ENCODE data around the gene FCN2.

FCN2 gene

DNA sequence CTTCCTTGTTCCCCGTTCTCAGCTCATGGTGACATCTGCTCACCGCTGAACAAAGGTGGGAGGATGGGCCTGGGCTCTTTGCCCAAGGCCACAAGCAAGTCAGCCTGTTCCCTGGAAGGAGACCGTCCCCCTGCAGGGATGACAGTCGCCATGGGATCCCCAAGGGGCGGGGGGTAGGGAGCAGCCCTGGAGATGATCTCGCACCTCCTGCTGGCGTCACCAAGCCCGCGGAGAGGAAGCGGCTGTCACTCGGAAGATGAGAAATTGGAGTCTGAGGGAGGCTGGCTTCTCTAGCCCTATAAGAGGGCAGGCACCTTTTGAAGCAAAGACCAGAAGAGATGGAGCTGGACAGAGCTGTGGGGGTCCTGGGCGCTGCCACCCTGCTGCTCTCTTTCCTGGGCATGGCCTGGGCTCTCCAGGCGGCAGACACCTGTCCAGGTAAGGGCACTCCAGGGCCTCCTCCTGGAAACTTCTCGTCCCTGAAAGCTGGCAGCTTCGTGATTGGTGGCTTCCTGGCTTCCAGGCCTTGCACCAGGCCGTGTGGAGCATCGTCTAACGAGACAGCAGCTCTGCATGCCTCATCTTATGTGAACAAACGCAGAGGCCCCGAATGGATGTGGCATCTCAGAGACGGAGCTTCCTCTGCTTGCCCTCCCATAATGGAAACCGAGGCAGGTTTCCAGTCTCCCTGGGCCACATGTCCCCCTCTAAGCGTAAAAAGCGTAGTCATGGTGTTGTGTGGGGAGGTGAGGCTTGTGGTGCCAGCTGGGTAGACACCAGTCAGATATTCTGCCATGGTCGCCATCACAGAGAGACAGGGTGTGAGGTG, at the start of gene FCN2:
Gene FCN2 (plus strand): TSS at position 327 of the 829 bp plus-strand sequence. CDS start 12 bp downstream, at position 339.
- DNase-seq (ENCODE audit: low spot score): no peak

DNA sequence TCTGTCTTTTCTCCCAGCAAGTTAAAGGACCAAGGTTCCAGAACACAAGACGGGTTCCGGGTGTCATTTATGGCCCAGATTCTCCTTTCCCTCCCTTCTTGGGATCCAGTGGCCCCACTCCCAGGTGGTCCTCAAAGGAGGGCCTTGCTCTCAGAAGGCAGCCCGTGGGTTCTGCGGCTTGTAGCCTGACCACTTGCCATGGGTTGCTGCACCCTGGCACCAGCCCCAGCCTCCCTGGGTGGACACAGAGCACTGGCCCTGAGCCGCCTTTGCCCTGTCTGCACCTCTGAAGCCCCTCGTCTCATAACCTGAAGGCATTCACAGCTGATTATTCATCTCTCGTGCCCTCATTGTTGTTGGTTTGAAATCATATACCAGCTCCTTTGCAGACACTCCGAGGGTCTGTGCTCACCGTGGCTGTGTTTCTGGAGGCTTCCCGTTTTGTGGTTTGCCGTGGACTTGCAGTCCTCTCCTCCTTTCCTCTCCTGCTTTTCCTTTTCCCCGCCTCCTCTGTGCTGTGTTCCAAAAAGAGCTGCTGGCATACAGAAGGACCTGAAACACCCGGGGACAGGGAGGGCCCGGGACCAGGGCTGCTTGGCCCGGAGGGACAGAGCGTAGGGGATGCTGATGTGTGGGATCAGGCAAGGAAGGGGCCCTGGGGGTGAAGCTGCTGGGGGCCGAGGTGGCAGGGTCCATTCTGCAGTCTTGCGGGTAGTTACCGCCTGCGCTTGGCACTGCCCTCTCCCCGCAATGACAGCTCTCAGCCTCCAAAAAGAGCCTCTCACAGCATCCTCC, 49.5 kb upstream of the FCN2 start:
- DNase-seq (ENCODE audit: low spot score): no peak

DNA sequence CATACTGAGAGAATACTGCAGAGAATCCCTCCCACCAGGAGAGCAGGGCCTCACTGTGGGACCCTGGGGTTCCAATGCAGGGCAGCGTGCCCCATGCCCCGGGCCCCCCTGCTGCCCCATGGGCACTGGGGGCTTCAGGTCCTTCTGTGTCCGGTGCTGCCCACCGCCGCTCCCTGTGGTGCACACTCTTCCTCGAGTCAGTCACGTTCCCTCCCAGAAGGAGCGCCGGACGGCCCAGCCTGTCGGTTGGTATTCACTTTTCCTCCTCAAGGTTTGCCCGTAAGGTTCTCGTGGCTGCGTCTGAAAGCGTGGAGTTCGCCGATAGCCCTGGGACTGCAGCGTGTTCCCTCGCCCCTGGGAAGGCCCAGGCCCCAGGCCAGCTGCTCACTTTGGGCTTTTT, 48.1 kb upstream of the FCN2 start:
- DNase-seq (ENCODE audit: low spot score): no peak

DNA sequence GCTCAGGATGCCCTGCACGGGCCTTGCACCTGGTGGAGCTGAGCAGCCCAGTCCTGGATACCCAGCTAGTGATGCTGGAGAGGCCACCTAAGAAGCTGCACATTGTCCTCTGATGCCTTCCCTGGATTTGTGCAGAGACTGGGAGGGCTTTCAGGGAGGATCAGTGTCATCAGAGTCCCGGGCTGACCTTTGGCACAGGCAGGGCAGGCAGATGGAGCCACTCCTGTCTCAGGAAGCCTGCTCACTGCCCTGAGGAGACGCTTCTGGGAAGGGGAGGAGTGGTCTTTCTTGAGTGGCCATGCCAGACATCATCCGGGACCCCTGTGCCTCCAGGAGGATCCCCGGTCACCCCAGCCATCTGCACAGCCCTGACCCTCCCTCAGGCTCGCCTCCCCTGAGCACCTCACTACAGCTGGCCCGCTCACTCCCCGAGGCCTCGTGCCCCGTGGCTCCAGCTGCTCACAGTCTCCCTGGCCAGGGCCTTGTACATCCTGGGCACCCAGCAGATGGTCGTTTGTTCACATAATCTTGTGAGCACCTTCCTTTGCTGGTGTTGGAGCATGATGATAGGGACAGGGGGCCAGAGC, 47.2 kb upstream of the FCN2 start:
- DNase-seq (ENCODE audit: low spot score): no peak

DNA sequence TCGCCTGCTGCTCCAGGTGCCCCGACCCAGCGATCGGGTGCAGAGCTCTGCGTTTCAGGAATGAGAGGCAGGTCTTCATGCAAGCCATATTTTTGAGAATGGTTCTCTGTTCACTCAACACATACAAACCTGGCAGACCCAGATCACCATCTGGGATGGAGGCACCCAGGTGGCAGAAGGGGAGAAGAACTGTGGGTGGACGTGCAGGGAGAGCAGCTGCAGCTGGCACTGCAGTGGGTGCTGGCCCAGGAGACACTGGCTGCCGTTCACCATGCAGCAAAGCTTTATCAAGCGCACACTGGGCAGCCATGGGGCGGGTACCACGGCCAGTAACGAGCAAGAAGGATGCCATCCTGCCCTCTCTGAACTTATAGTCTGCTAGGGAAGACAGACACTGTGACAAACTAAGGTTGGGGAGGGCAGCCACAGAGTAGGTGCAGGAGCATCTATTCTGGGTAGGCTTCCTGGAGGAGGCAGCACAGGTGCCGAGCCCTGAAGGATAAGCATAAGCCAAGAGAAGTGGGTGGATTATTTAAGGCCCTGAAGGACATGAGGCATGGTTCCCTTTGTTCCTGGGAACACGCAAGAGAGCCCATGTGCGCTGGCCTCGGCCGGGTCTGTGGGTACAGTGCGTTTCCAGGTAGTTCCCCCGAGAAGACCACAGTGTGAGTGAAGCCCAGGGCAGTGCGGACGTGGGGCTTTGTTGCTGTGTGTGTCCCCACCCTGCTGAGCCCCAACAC, 46.2 kb upstream of the FCN2 start:
- no peak for DNase-seq (ENCODE audit: low spot score)

DNA sequence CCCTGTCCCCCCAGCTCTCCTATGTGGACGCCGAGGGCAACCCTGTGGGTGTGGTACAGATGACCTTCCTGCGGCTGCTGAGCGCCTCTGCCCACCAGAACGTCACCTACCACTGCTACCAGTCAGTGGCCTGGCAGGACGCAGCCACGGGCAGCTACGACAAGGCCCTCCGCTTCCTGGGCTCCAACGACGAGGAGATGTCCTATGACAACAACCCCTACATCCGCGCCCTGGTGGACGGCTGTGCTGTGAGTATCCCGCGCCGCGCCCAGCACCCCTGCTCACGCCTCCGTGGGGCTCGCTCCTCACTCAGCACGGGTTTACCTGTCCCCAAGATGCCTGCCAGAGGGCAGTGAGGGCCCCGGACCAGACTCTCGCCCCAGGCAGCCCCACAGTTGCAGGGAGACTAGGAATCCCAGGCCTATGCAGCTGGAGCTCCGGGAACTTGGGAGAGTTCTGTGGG, 45.6 kb upstream of the FCN2 start:
- no peak for DNase-seq (ENCODE audit: low spot score)

DNA sequence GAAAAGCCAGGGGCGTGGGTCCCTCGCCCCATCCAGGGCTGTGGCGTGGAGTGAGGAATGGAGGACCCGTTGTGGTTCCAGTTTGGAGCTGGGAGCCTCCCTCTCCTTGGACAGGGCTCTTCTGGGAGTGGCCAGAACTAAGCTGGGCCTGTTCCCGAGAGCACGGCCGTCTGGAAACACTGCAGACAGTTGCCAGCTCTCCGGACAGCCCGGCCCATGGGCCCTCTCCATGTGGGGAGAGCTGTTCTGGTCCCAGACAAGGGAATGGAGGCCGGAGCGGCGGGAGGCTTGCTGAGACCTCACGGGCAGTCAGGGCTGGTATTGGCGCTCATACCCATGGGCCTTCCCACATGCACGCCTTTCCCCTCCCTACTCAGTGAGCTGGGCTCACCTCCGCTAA, 45.2 kb upstream of the FCN2 start:
- no peak for DNase-seq (ENCODE audit: low spot score)

DNA sequence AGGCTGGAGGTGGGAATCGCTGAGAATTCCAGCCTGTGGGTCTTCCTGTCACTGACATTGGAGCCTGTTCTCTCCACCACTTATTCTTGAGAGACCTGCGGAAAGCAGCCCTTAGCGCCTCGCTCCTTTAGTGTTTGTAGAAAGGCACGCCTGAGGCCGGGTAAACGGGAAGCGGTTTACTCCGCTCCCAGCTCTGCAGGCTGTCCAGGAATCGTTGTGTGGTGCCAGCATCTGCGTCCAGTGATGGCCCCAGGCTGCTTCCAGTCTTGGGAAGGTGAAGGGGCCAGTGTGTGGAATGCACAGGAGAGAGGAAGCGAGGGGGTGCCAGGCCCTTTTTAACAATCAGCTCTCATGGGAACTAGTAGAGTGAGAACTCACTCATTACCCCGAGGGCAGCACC, 44.6 kb upstream of the FCN2 start:
- no peak for DNase-seq (ENCODE audit: low spot score)

DNA sequence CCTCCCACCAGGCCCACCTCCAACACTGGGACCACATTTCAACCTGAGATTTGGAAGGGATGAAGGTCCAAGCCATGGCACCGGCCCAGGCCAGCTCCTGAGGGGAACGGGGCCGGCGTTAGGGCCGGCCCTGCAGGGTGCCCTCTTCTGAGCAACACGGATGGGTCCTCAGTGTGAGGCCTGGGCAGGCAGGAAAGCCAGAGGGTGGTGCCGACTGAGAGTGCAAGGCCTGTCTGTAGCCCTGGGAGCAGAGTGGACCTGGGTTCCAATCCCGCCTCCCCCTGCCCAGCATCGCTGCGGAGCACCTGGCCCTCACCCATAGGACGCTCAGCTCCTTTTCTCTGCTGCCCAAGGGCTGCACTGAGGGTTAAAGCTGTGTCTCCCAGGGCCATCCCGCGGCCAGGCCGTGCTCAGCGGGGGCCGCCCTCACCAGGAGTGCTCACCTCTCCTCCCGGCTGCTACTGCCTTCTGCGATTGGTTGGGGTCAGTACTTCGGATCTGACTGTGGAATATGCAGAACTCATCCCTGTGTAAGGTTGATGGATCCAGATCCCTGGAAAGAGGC, 44.1 kb upstream of the FCN2 start:
- no peak for DNase-seq (ENCODE audit: low spot score)

DNA sequence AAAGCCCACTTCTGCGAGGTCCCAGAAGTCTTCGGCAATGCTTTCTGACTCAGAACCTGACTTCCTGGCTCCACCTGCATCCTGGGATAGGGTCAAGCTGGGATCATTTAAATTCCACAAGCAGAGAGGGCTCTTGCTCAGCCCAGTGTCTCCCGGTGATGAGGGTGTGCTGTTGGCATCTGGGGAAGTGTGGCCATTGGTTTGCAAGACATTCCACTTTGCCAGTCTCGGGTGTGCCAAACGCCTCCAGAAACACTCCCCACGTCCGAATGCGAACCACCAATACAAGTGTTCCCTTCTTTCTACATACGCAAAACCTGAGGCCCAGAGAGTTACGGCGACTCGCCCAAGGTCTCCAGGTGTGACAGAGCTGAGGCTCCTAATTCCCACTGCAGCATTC, 43.1 kb upstream of the FCN2 start:
- DNase-seq (ENCODE audit: low spot score): no peak

DNA sequence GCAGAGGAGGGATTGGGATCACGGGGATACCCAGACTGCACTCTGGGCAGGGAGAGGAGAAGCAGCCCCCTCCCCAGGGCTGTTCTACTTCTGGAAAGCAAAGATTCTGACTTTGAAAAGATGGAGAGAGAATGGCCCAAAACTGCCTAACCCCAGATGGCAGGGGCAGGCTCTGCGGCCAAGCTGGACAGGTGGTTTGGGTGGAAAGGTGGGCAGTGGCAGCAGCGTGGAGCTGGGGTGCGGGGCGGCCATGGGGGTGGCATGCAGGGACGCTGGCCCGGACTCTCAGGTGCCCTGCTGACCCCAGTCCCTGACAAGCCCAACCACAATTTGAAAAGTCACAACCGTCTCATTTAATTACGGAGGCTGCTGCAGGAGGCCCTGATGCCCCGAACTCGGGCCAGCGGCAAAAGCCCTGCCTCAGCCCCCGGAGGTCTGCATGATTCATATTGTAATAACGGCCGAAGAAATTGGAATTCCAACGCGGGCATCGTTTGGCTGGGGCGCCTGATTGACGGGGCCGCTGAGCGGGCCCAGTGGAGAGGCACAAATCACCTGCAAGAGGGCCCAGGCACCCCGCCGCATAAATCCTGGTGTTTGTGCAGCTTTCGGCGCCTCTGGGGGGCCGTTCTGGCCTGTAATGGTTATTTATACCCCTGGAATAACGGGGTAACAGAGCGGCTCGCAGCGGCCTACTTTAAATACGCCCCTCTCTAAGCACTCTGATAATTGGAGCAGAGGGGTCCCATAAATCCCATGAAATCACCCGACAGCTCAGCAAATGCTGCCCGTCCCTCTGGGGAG, 41.8 kb upstream of the FCN2 start:
- no peak for DNase-seq (ENCODE audit: low spot score)

DNA sequence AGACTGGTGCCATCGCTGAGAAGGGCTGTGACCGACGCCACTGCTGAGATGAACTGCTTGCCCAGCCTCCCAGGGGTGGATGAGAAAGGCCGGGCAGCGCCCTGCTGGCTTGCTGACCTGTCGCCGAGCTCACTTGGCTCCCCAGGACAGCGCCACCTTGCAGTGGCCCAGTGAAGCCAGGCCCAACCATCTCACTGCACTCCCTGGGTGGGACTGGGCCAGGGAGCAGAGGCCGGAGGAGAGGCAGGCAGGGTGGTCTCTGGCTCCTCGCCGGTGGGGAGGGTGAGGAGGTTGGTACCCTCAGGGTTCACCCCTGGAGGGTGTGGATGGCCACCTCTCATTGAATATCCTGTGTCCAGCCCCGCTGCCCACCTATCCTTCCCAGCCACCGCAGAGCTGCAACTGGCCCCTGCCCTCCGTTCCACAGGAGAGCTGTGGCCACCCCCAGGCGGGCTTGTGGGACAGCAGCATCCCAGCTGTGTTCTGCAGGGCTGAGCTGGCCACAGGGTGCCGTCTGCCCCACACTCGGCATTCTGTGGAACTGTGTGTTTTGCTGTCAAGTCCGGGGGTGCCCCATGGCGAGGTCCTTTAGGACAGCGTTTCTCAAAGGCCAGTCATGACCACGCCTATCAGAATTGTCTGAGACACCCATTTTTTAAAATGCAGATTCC, 41.0 kb upstream of the FCN2 start:
- DNase-seq (ENCODE audit: low spot score): no peak

DNA sequence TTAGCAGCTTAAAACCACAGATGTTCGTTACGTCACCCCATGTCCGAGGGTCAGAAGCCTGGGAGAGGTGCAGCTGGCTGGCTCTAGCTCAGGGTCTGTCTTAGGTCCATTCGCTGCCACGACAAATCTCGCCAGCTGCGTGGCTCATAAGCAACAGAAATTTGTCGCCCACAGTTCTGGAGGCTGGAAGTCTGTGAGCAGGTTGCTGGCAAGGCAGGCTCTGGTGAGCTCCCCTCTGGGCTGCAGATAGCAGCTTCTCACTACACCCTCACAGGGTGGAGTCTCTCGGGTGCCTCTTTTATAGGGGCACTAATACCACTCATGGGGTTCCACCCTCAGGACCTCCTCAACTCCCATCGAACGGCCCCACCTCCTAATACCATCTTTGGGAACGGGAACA, 40.1 kb upstream of the FCN2 start:
- no peak for DNase-seq (ENCODE audit: low spot score)

DNA sequence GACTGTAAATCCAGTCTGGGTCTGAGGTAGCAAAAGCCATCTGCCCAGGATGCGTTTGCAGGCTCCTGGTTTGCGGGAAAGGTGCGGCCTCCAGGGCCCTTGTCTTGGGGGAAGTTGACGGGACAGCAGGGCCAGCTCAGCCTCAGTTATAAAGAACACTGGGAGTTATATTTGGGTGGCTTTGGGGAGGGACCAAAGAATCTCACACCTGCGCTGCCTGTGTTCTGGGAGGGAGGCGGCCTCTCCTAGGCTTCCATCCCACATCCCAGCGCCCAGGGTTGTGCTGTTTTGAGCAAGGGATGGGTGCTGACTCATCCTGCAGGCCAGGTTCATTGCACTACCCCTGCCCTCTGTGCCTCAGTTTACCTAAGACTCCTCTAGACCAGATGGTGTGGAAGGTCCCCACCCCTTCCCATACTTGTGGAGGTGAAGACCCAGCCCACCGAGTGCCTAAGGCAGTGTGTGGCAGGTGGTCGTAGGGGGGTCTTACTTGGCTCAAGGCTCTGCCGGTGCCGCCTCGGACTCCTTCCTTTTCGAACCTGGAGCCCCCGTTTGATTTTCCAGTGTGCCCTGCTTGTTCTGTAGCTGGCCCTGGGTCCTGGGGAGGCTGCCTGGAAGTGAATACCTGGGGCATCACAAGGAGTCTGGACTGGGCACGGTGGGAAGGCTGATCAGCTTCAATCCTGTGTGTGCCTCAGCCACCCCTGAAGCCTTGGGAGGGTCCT, 39.3 kb upstream of the FCN2 start:
- DNase-seq (ENCODE audit: low spot score): no peak

DNA sequence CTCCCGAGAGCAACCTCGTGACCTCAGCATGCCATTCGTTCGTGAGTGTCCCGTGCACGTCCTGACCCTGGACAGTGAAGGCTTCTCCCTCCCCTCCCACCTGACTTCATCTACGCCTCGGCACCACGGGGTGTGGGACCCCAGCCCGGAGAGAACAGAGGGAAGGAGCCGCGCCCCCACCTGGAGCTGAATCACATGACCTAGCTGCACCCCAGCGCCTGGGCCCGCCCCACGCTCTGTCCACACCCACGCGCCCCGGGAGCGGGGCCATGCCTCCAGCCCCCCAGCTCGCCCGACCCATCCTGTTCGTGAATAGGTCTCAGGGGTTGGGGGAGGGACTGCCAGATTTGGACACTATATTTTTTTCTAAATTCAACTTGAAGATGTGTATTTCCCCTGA, 38.3 kb upstream of the FCN2 start:
- DNase-seq (ENCODE audit: low spot score): no peak

DNA sequence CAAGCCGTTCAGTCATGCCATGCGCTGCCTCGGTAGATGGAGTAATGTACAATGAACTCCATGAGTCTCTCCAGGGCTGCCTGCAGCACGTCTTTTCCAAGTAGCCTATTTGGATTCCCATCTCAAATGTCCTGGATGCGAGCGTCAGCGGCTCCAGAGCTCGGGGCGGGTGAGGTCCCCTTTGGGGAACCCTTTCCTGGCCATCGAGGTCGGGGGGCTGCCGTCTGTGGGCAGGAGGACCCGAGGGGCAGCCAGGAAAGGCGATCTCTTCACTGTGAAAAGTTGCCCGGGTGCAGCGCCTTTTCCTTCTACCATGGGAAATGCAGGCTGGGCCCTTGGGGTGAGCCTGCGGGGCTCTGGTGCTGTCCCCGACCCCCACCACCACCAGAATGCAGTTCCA, 36.9 kb upstream of the FCN2 start:
- no peak for DNase-seq (ENCODE audit: low spot score)

DNA sequence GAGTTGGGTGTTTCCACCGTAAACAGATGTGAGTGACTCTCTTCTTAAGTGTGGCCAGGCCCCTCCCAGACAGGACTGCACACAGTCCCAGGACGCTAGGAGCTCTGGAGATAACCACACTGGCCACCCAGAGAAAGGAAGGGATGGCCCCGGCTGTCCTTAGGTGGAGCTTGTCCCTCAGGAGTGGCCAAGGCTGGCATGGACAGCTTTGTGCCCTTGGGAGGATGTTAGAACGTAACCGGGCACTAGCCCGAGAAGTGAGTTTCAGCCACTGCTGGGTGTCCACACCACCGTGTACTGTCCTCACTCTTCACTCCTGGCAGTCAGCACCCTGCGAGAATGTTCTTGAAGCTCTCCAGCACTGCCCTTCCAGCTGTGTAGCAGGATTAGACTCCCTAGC, 35.8 kb upstream of the FCN2 start:
- no peak for DNase-seq (ENCODE audit: low spot score)

DNA sequence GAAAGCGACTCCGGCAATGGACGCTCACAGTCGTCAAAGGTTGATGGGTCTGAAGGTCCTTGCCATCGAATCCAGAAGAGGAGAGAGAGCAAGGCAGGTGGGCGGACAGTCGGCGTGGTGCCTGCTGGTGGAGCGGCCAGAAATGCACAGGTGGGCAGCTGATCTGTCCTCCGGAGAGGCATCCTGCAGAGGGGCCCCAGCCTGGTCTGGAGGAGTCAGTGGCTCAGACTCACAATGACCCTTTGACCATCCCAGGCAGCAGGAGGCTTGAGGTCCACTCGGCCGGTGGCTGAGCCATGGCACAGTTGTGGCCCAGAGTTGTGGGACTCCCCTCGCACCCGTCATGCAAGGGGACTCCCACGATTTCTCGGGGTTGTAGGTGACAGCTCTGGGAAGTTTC, 34.4 kb upstream of the FCN2 start:
- DNase-seq (ENCODE audit: low spot score): no peak

DNA sequence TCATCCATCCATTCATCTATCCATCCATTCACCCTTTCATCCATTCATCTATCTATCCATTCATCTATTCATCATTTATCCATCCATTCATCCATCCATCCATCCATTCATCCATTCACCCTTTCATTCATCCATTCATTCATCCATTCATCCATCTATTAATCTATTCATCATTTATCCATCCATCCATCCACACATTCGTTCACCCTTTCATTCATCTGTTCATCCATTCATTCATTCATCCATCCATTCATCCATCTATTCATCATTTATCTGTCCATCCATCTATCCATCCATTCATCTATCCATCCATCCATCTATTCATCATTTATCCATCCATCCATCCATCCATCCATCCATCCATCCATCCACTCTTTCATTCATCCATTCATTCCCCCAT, 33.9 kb upstream of the FCN2 start:
- DNase-seq (ENCODE audit: low spot score): no peak

DNA sequence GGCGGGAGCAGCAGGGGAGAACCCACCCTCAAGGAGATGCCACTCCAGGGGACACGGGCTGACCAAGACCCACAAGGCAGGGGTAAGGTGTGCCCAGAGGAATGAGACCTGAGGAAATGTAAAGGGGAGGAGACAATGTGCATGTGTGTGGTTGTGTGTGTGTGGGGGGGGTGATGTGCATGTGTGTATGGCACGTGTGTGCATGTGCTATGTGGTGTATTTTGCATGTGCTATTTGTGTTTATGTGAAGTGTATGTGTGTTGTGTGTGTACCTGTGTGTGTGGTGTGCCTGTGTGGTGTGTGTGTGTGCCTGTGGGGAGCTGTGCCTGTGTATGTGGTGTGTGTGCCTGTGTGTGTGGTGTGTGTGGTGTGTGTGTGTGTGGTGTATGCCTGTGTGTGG, 33.5 kb upstream of the FCN2 start:
- DNase-seq (ENCODE audit: low spot score): no peak
